Heart left ventricle (tissue), 16 donors: ENCODE results near the gene STEAP4. TPM values are rescaled to one million over a fixed set of nuclear protein-coding genes. Genes with fewer than 3 reads are reported as not detected.

ENCODE experiments used
- ATAC-seq, 4 donors: fragments of 200-7000 bp; cut with Tn5 transposase; one replicate each; pipeline ENCODE4 v1.9.1; 2020 to 2022; ENCODE audit warnings: moderate library complexity in 4 of 4, mild to moderate bottlenecking in 3 of 4, moderate number of reproducible peaks in 1 of 4
- DNase-seq, 5 donors: peaks; one replicate each; pipeline ENCODE4 v3.0.0-alpha.2; 2020
- H3K27ac ChIP-seq, 12 donors: fragments of 200-600 bp; sonication (generic) in 4 of 12; one replicate each; pipeline versions ENCODE4 v1.5.0 to v1.8.0; 2016 to 2022; ENCODE audit warnings: mild to moderate bottlenecking in 2 of 12
- H3K27me3 ChIP-seq, 9 donors: fragments of 200-600 bp; sonication (generic) in 2 of 9; one replicate each; pipeline versions ENCODE4 v1.5.1 to v1.8.0; 2016 to 2022; ENCODE audit warnings: mild to moderate bottlenecking in 3 of 9
- H3K36me3 ChIP-seq, 9 donors: fragments of 200-600 bp; sonication (generic) in 2 of 9; one replicate each; pipeline versions ENCODE4 v1.5.0 to v1.8.0; 2018 to 2022; ENCODE audit warnings: mild to moderate bottlenecking in 2 of 9
- H3K4me1 ChIP-seq, 12 donors: fragments of 200-600 bp; sonication (generic) in 4 of 12; one replicate each; pipeline versions ENCODE4 v1.5.0 to v1.8.0; 2016 to 2022; ENCODE audit warnings: mild to moderate bottlenecking in 3 of 12
- H3K4me3 ChIP-seq, 12 donors: fragments of 200-600 bp; sonication (generic) in 4 of 12; one replicate each; pipeline versions ENCODE4 v1.5.0 to v1.8.0; 2017 to 2022; ENCODE audit warnings: mild to moderate bottlenecking in 9 of 12, moderate library complexity in 4 of 12
- H3K9me3 ChIP-seq, 12 donors: fragments of 200-600 bp; sonication (generic) in 4 of 12; one replicate each; pipeline versions ENCODE4 v1.5.0 to v1.8.0; 2016 to 2022; ENCODE audit warnings: mild to moderate bottlenecking in 1 of 12
- POLR2A ChIP-seq, 2 donors: fragments of 450-650 bp; IDR thresholded peaks; one replicate each; pipeline ENCODE4 v1.6.1; 2017; ENCODE audit warnings: antibody characterized with exemption in 2 of 2, mild to moderate bottlenecking in 2 of 2, moderate library complexity in 2 of 2
- WGBS, 4 donors: extraction: QIAGEN DNeasy Blood & Tissue Kit in 2 of 4; methylation state at CpG; one replicate each; pipeline versions ENCODE4 v1.1.5 to v1.1.7; 2013 to 2018; 5-methylcytosine and 5-hydroxymethylcytosine counted together
- intact Hi-C, 10 donors: fragments of 100-400 bp; cut with DNase I; formaldehyde crosslinking; loops; one replicate each; pipeline versions ENCODE4 v1.11.1 to v1.14.2; 2022
- polyA plus RNA-seq, 2 donors: library from polyadenylated mRNA; stranded (reverse); fragments of 200-250 nt; gene quantifications; one replicate each; pipeline ENCODE4 v1.2.3, GENCODE V29; 2013
- total RNA-seq, 9 donors: library from RNA; depleted of rRNA in 2 of 9; stranded (reverse); fragments of >200 nt in 2 of 9; fragmentation: NEBNext Ultra II Directional in 3 of 9; extraction: Animal tissue kit (Norgen Biotek cat#: 25700) in 3 of 9; gene quantifications; one replicate each; pipeline versions ENCODE4 v1.1.0 to v1.2.4, GENCODE V29; 2016 to 2023
- TF ChIP-seq, protein P1 (sequence below), 12 donors: fragments of 200-600 bp; sonication (generic) in 4 of 12; IDR thresholded peaks; one replicate each; pipeline versions ENCODE4 v1.5.0 to v1.8.0; 2018 to 2022; ENCODE audit warnings: antibody characterized with exemption in 12 of 12, mild to moderate bottlenecking in 5 of 12
- donor health status: ischemic (EF 13 %, LVEDD 7.1; RV severe dilation, severe dysfunction).
- donor health status: healthy with polysubstance abuse.
- donor health status: DM: no; HTN: yes; CAD: no.
- donor health status: DM: no; HTN: no; CAD: no.
- donor health status: ischemic (EF 25% LVEDD 6.9; RV normal size, moderate dysfunction).
- donor health status: ischemic (EF 25% LVEDD 5.7; RV mildly dilated, moderate dysfunction).
- donor health status: healthy.
- donor health status: DM: yes; HTN: yes; CAD: no.
- donor health status: ischemic (EF 35%, LVEDD 5.7; RV mildly dilated, moderate dysfunction).
- donor health status: nonischemic (EF 11% LVEDD 7.7; RV severe dilation, severe dysfunction).
- donor health status: DM: yes; HTN: yes; CAD: no.
- donor health status: PGD.
- donor health status: ischemic (EF 29% LVEDD 5.4; RV normal size, mild dysfunction).
- donor health status: nonischemic (EF 23%, LVEDD 6.1; RV moderate dilation, normal function).

The STEAP4 gene
- total and polyA plus RNA-seq, 11 donors, result 6.8 to 47.1 (median 19.0) TPM

DNA sequence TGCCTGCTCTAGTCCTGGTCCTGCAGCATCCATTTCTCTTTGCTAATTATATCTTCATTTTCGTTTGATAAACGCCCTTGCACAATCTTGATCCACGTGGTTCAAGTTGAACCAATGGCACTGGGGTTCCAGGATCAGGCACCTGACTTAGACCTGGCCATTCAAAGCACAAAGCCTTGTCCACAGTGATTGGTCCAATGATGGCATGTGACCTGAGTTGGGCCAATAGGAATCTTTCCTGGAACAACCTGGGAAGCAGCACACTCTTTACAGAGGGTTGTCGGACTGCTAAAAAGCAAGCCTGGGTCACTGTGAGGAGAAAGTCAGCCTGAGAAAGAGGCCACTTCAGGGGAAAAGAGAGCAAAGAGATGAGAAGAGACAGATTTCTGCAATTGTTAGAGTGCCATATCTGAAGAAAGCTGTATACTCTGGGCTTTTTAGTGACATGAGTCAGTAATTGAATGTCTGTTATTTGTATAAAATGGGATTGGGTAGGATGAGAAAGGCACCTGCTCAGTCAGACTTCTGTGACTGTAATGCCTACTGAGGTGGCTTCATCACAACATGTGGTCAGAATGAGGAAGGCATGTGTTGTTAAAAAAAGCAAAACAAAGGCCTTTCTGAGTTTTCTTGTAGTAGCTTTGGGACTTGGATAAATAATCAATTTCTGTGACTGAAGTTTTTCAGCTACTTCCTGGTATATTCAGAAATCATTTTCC is 4.4 kb upstream of the STEAP4 start:
- DNase-seq (no peak), ATAC-seq (no peak)
- Histone ChIP-seq H3K27me3 (no peaks in the 10 kb centered on the region), H3K36me3 (no peaks in the 10 kb centered on the region), H3K27ac (peak overlapping the region; percentile 15 to 76 (median 62)), H3K4me3 (no peak overlapping the region), H3K9me3 (no peaks in the 10 kb centered on the region), H3K4me1 (peaks cover 0 to 64% (median 33%) of the 10 kb centered on the region in 12 donors)
- TF ChIP-seq, protein P1, sequence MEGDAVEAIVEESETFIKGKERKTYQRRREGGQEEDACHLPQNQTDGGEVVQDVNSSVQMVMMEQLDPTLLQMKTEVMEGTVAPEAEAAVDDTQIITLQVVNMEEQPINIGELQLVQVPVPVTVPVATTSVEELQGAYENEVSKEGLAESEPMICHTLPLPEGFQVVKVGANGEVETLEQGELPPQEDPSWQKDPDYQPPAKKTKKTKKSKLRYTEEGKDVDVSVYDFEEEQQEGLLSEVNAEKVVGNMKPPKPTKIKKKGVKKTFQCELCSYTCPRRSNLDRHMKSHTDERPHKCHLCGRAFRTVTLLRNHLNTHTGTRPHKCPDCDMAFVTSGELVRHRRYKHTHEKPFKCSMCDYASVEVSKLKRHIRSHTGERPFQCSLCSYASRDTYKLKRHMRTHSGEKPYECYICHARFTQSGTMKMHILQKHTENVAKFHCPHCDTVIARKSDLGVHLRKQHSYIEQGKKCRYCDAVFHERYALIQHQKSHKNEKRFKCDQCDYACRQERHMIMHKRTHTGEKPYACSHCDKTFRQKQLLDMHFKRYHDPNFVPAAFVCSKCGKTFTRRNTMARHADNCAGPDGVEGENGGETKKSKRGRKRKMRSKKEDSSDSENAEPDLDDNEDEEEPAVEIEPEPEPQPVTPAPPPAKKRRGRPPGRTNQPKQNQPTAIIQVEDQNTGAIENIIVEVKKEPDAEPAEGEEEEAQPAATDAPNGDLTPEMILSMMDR (IDR thresholded peaks at IDR 0.05), result no peak
- TF ChIP-seq POLR2A (IDR thresholded peaks at IDR 0.05), result no peak
- intact Hi-C loops, result no loop called here
- 59 to 79% (median 70%) methylated on average over 4 of the region's 4 CpGs for WGBS, 4 donors

DNA sequence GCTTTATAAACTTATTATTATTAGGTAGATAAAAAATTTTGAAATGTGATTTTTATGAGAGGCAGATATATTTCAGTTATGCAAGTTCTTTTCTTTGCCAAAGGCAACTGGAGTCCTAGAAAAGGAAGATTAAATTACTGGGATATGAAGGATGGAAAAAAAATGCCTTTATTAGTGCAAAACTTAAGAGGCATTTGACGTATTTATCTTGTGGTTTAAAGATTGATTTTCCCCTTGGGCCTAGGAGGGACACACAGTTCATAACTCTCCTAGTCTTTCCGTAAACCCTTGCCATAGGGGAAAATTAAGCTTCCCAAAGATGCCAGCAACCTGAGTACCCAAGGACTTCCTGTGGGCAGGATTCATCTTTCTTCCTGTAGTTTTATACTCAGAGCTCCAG is 3.1 kb upstream of the STEAP4 start:
- ATAC-seq, result peak in 1 of 4 donors; percentile 19
- Histone ChIP-seq H3K4me1 (peaks cover 0 to 64% (median 33%) of the 10 kb centered on the region in 12 donors), H3K27ac (peak overlapping the region in 10 of 12 donors; percentile 19 to 68 (median 58)), H3K36me3 (no peaks in the 10 kb centered on the region), H3K4me3 (no peak overlapping the region), H3K27me3 (no peaks in the 10 kb centered on the region), H3K9me3 (no peaks in the 10 kb centered on the region)
- TF ChIP-seq, protein P1 (IDR thresholded peaks at IDR 0.05), result no peak
- no peak for TF ChIP-seq POLR2A (IDR thresholded peaks at IDR 0.05)
- DNase-seq, result no peak
- intact Hi-C loops, result no loop called here
- 70 to 78% (median 74%) methylated on average over 2 of the region's 2 CpGs for WGBS, 4 donors

DNA sequence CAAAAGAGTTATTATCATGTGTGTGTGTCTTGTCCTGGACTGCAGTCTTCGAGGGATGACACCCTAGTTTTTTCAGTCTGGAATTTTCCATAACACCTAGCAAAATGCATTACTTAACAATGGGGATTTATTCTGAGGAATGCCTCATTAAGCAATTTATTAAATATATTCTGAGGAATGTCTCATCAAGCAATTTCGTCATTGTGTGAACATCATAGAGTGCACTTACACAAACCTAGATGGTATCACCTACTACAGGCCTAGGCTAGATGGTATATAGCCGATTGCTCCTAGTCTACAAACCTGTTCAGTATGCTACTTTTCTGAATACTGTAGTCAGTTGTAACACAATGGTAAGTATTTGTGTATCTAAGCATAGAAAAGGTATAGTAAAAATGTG is 1.1 kb upstream of the STEAP4 start:
- no peaks in the 10 kb centered on the region for H3K9me3 ChIP-seq
- TF ChIP-seq, protein P1 (IDR thresholded peaks at IDR 0.05), result no peak
- no peak for TF ChIP-seq POLR2A (IDR thresholded peaks at IDR 0.05)
- intact Hi-C loops, result no loop called here
- H3K36me3 ChIP-seq, result no peaks in the 10 kb centered on the region
- ATAC-seq, result no peak
- no peak overlapping the region for H3K4me3 ChIP-seq
- DNase-seq, result no peak
- H3K27ac ChIP-seq, result peak overlapping the region in 7 of 12 donors; percentile 50 to 72 (median 68)
- peaks cover 0 to 52% (median 24%) of the 10 kb centered on the region in 12 donors for H3K4me1 ChIP-seq
- 94 to 98% (median 96%) methylated on average over 3 of the region's 3 CpGs for WGBS, 4 donors
- no peaks in the 10 kb centered on the region for H3K27me3 ChIP-seq

DNA sequence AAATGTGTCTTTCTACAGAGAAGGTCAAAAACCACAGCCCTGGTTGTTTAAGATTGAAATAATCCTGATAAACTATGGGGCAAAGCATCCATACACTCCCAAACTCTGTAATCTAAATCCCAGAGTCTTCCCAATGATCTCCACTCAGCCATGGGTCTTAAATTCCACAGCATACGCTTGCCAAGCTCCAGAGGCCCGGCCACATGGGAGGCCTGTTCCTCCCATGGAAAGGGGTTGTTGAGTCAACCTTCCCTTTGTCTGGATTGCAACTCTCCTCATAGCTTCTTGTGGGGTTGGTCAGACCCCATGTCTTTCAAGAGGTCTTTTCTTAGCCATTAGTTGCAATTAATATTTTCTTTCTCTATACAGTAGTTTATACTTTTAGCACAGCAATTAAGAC is 718 bp upstream of the STEAP4 start:
- ATAC-seq, result peak in 1 of 4 donors; percentile 40
- Histone ChIP-seq H3K9me3 (no peaks in the 10 kb centered on the region), H3K27me3 (no peaks in the 10 kb centered on the region), H3K27ac (peak overlapping the region in 10 of 12 donors; percentile 50 to 72 (median 66)), H3K36me3 (peaks cover 0 to under 1% (median 0%) of the 10 kb centered on the region in 9 donors), H3K4me3 (peak overlapping the region in 2 of 12 donors; percentile 59 to 69), H3K4me1 (peaks cover 0 to 51% (median 22%) of the 10 kb centered on the region in 12 donors)
- WGBS, 4 donors, result 70 to 78% (median 76%) methylated on average over 2 of the region's 2 CpGs
- intact Hi-C loops, result no loop called here
- peak in 1 of 5 donors; percentile 36 for DNase-seq
- TF ChIP-seq, protein P1 (IDR thresholded peaks at IDR 0.05), result no peak
- no peak for TF ChIP-seq POLR2A (IDR thresholded peaks at IDR 0.05)
